DND-41 (cell line): ENCODE measurements around the gene HECA.

Experiments used
- ATAC-seq: fragments of 200-7000 bp; cut with Tn5 transposase; 3 replicates; pipeline ENCODE4 v1.9.1; 2021; ENCODE audit warnings: low read depth; ENCODE audit not compliant: insufficient read depth
- DNase-seq: peaks from one replicate; pipeline ENCODE4 v3.0.0-alpha.2; 2020
- H2AFZ ChIP-seq: 2 replicates; pipeline ENCODE4 v1.6.0; 2012; ENCODE audit warnings: low read depth, low read length
- H3K27ac ChIP-seq: 2 replicates; pipeline ENCODE4 v1.5.1; 2012; ENCODE audit warnings: low read length, inconsistent platforms
- H3K27me3 ChIP-seq: fragments of 200-600 bp; sonication (generic); 2 replicates; pipeline ENCODE4 v1.6.0; 2012; ENCODE audit warnings: low read length, mild to moderate bottlenecking, inconsistent platforms; ENCODE audit not compliant: insufficient read depth, poor library complexity
- H3K36me3 ChIP-seq: 2 replicates; pipeline ENCODE4 v1.5.1; 2012; ENCODE audit warnings: low read length, inconsistent platforms; ENCODE audit not compliant: insufficient read depth
- H3K4me1 ChIP-seq: 2 replicates; pipeline ENCODE4 v1.5.1; 2012; ENCODE audit warnings: mild to moderate bottlenecking, low read length; ENCODE audit not compliant: insufficient read depth
- H3K4me2 ChIP-seq: 2 replicates; pipeline ENCODE4 v1.6.0; 2012; ENCODE audit warnings: mild to moderate bottlenecking, moderate library complexity, low read length, inconsistent platforms; ENCODE audit not compliant: insufficient read depth
- H3K4me3 ChIP-seq, 2 experiments: fragments of 200-600 bp in 1 of 2; shearing (Covaris generic) in 1 of 2; 2 replicates each; pipeline ENCODE4 v1.5.1; 2012 to 2016; ENCODE audit warnings: inconsistent platforms in 2 of 2, low read length in 2 of 2, mild to moderate bottlenecking in 2 of 2, low read depth in 1 of 2, moderate library complexity in 1 of 2
- H3K79me2 ChIP-seq: 2 replicates; pipeline ENCODE4 v1.6.0; 2012; ENCODE audit warnings: low read length, inconsistent platforms; ENCODE audit not compliant: insufficient read depth
- H3K9ac ChIP-seq: 2 replicates; pipeline ENCODE4 v1.6.0; 2012; ENCODE audit warnings: low read depth, mild to moderate bottlenecking, inconsistent platforms, low read length, moderate library complexity
- H3K9me3 ChIP-seq: 2 replicates; pipeline ENCODE4 v1.5.1; 2012; ENCODE audit warnings: low read length, moderate library complexity, mild to moderate bottlenecking, inconsistent platforms; ENCODE audit not compliant: insufficient read depth, severe bottlenecking
- H4K20me1 ChIP-seq: 2 replicates; pipeline ENCODE4 v1.6.0; 2012; ENCODE audit warnings: low read length; ENCODE audit not compliant: insufficient read depth
- CTCF ChIP-seq: IDR thresholded peaks from 2 replicates; pipeline ENCODE4 v1.5.1; 2012; ENCODE audit warnings: borderline replicate concordance, low read length, moderate library complexity, mild to moderate bottlenecking; ENCODE audit not compliant: poor library complexity, severe bottlenecking; ENCODE audit errors: extremely low read depth
- EZH2 ChIP-seq: IDR thresholded peaks from 3 replicates; pipeline ENCODE4 v1.6.1; 2012; ENCODE audit warnings: borderline replicate concordance, low read depth, mild to moderate bottlenecking, moderate library complexity, low read length, inconsistent platforms; ENCODE audit not compliant: severe bottlenecking

HECA gene

GRCh38 chr6:139126255-139126654 lies 8.6 kb upstream of the HECA start:
- Histone ChIP-seq H3K4me2 (peak overlapping the region; percentile 59), H2AFZ (peak overlapping the region; percentile 70), H4K20me1 (no peaks in the 10 kb centered on the region), H3K4me3 (0 out of 4 replicates have a peak overlapping the region, but pooled peaks of 1 of the 2 experiments have one; percentile 46), H3K79me2 (no peaks in the 10 kb centered on the region), H3K27ac (peak overlapping the region; percentile 92), H3K27me3 (no peaks in the 10 kb centered on the region), H3K9me3 (no peaks in the 10 kb centered on the region), H3K4me1 (peaks cover 25% of the 10 kb centered on the region), H3K9ac (peak overlapping the region; percentile 40; the same call in 1 of the 2 replicates), H3K36me3 (no peaks in the 10 kb centered on the region)
- DNase-seq = no peak
- no peak for TF ChIP-seq EZH2
- TF ChIP-seq CTCF = no peak
- no peak for ATAC-seq

GRCh38 chr6:139126931-139127330 lies 7.9 kb upstream of the HECA start:
- Histone ChIP-seq H3K27me3 (no peaks in the 10 kb centered on the region), H3K4me1 (peaks cover 25% of the 10 kb centered on the region), H3K4me2 (no peak overlapping the region), H4K20me1 (no peaks in the 10 kb centered on the region), H3K36me3 (no peaks in the 10 kb centered on the region), H3K9me3 (no peaks in the 10 kb centered on the region), H3K9ac (no peak overlapping the region), H3K4me3 (no peak overlapping the region), H3K79me2 (no peaks in the 10 kb centered on the region), H2AFZ (no peak overlapping the region), H3K27ac (peak overlapping the region; percentile 92; the same call in 1 of the 2 replicates)
- DNase-seq (no peak), ATAC-seq (no peak)
- TF ChIP-seq EZH2 (no peak), CTCF (no peak)

- Histone ChIP-seq H3K27ac (no peak overlapping the region), H3K9ac (no peak overlapping the region), H3K79me2 (no peaks in the 10 kb centered on the region), H3K27me3 (no peaks in the 10 kb centered on the region), H2AFZ (no peak overlapping the region), H3K4me2 (no peak overlapping the region), H4K20me1 (no peaks in the 10 kb centered on the region), H3K4me3 (no peak overlapping the region), H3K9me3 (no peaks in the 10 kb centered on the region), H3K36me3 (no peaks in the 10 kb centered on the region), H3K4me1 (peaks cover 25% of the 10 kb centered on the region)
- TF ChIP-seq CTCF = no peak
- TF ChIP-seq EZH2 = no peak
- ATAC-seq = no peak
- no peak for DNase-seq
Measured at GRCh38 chr6:139129284-139129683, 5.6 kb upstream of the HECA start.
